UCSD-AML1 (cell line): ENCODE data around the gene MYO1D.

Experiments
- DNase-seq: peaks from one replicate; lab custom pipeline; 2025; ENCODE audit not compliant: unreplicated experiment; lab: John Stamatoyannopoulos, UW

MYO1D gene

DNA sequence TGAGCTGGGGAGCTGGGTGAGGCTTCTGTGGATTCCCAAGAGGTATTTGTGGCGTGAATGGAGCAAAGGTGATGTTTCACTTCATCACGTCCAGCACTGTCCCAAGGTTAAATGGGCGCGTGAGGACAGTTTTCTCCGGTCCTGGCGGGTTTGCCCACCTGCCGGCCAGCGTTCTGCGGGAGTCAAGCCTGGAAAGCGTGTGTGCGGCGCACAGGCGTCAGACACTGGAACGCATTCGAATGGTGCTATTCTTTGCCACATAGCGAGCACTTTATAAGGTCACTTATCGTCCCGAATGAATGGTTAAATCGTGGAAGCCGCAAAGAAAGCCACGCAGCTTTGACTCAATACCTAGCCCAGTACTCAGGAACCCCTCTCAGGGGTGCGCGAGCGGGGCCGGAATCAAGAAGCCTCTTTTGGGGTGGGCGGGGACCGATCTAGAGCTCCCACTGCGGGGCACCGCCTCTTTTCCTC is 433.1 kb downstream of the MYO1D start:
- no peak for DNase-seq
